ENCODE measurements around the gene SAMD4A. TPM values are rescaled to one million over a fixed set of nuclear protein-coding genes. Genes with fewer than 3 reads are reported as not detected.

The SAMD4A gene
- total RNA-seq, 1 donor from 2014 or later: 66.0 TPM

GRCh38 chr14:54830650-54831049, 263.7 kb downstream of the SAMD4A start:
- H3K36me3 ChIP-seq: no peaks in the 10 kb centered on the region
- no peak overlapping the region for H3K4me3 ChIP-seq
- no peaks in the 10 kb centered on the region for H3K27me3 ChIP-seq
- no peaks in the 10 kb centered on the region for H3K4me1 ChIP-seq
- DNase-seq (ENCODE audit: low spot score in 2 of 2): no peak
- no peak overlapping the region for H3K27ac ChIP-seq
- peaks cover 0 to 4% of the 10 kb centered on the region in 2 donors for H3K9me3 ChIP-seq
- no peak for TF ChIP-seq CTCF (IDR thresholded peaks at IDR 0.05)
- intact Hi-C loops (cut with DNase I): no loop called here

GRCh38 chr14:54834081-54834480, 267.2 kb downstream of the SAMD4A start:
- H3K9me3 ChIP-seq: peaks cover 0 to 4% of the 10 kb centered on the region in 2 donors
- intact Hi-C loops (cut with DNase I): no loop called here
- TF ChIP-seq CTCF (IDR thresholded peaks at IDR 0.05): no peak
- no peak overlapping the region for H3K4me3 ChIP-seq
- DNase-seq (ENCODE audit: low spot score in 2 of 2): no peak
- no peaks in the 10 kb centered on the region for H3K27me3 ChIP-seq
- no peaks in the 10 kb centered on the region for H3K4me1 ChIP-seq
- no peaks in the 10 kb centered on the region for H3K36me3 ChIP-seq
- H3K27ac ChIP-seq: no peak overlapping the region

- Histone ChIP-seq H3K36me3 (no peaks in the 10 kb centered on the region), H3K9me3 (peaks cover 0 to 4% of the 10 kb centered on the region in 2 donors), H3K4me1 (peaks cover 0 to under 1% of the 10 kb centered on the region in 2 donors), H3K4me3 (no peak overlapping the region), H3K27me3 (no peaks in the 10 kb centered on the region), H3K27ac (no peak overlapping the region)
- intact Hi-C loops (cut with DNase I): no loop called here
- no peak for DNase-seq (ENCODE audit: low spot score in 2 of 2)
- TF ChIP-seq CTCF (IDR thresholded peaks at IDR 0.05): no peak
These were observed 267.8 kb downstream of the SAMD4A start for GRCh38 chr14:54834727-54835126.

- H3K27ac ChIP-seq: no peak overlapping the region
These were observed 269.3 kb downstream of the SAMD4A start for GRCh38 chr14:54836231-54836630.

GRCh38 chr14:54837508-54838149, 270.7 kb downstream of the SAMD4A start:
- H3K27me3 ChIP-seq: no peaks in the 10 kb centered on the region
- intact Hi-C loops (cut with DNase I): no loop called here
- H3K36me3 ChIP-seq: no peaks in the 10 kb centered on the region
- DNase-seq (ENCODE audit: low spot score in 2 of 2): no peak
- no peak overlapping the region for H3K4me3 ChIP-seq
- no peak for TF ChIP-seq CTCF (IDR thresholded peaks at IDR 0.05)
- no peaks in the 10 kb centered on the region for H3K9me3 ChIP-seq
- H3K4me1 ChIP-seq: peaks cover 0 to 10% of the 10 kb centered on the region in 2 donors
- H3K27ac ChIP-seq: no peak overlapping the region

More at GRCh38 chr14:54836231-54836630, 269.3 kb downstream of the SAMD4A start:
- intact Hi-C loops (cut with DNase I): no loop called here
- H3K4me1 ChIP-seq: peaks cover 0 to 8% of the 10 kb centered on the region in 2 donors
- DNase-seq (ENCODE audit: low spot score in 2 of 2): no peak
- H3K9me3 ChIP-seq: no peaks in the 10 kb centered on the region
- TF ChIP-seq CTCF (IDR thresholded peaks at IDR 0.05): no peak
- H3K27me3 ChIP-seq: no peaks in the 10 kb centered on the region
- H3K36me3 ChIP-seq: no peaks in the 10 kb centered on the region
- no peak overlapping the region for H3K4me3 ChIP-seq
